GM18502 (cell line): ENCODE results near the gene CD248.
"Not testable (repeated sequence)": the region's sequence is repeated elsewhere in the genome, so short reads cannot be mapped to it uniquely, and the experiment has no call there.

Experiments
- ATAC-seq: cut with Tn5 transposase; IDR thresholded peaks from one replicate; pipeline ENCODE4 v1.9.1; 2021; ENCODE audit warnings: mild to moderate bottlenecking; ENCODE audit not compliant: unreplicated experiment, poor library complexity

The CD248 gene

GRCh38 chr11:66278363-66279091, 38.3 kb downstream of the CD248 start:
- ATAC-seq = no peak

DNA sequence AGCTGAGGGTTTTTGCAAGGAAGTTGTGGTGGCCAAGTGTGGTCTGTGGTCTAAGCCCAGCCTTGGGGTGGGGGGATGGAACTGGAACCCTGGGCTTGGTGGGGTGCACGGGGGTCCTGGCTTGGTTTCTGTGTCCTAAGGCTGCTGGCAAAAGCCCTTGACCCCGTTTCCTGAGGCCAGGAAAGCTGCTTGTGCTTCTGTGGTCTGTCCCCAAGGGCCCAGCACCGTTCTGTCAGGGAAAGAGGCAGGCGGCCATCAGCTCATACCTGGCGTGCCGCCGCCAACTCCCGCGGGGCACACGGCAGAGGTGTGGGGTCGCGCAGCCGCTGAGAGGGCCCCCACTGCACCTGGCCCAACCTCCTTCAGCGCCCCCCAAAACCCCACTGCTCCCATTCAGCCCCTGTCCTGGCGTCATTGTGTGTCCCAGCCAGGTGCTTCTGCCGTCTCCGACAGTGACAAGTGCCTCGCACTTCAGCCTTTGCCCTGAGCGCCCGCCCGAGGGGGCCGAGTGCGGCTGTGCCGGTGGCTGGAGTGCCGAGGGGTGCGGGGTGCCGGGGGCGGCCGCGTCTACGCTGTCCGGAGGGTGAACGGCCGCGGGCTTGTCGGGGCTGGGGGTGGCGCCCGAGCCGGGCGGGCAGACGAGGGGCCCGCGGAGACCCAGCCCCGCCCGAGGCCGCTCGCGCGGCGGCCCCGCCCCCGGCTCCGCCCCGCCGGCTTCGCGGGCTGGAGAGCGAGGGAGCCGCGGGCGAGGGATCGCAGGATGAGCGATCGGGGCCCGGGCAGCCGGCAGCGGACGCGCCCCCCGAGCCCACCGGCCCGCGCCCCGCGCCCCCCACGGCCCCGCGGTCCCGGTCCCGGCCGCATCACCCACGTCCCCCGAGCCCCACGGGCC, 39.1 kb downstream of the CD248 start, which contains the start of gene CNIH2:
CNIH2 (plus strand) TSS at position 705 of the 892 bp plus-strand sequence. CDS start 282 bp downstream, outside the sequence.
- ATAC-seq = no peak

DNA sequence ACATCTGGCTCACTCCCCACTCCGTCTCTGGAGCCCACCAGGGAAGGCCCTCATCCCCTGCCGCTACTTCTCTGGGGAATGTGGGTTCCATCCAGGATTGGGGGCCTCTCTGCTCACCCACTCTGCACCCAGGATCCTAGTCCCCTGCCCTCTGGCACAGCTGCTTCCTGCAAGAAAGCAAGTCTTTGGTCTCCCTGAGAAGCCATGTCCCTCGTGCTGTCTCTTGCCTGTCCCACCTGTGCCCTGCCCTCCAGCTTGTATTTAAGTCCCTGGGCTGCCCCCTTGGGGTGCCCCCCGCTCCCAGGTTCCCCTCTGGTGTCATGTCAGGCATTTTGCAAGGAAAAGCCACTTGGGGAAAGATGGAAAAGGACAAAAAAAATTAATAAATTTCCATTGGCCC, 39.8 kb downstream of the CD248 start:
- not testable (repeated sequence) for ATAC-seq

- not testable (repeated sequence) for ATAC-seq
Measured at GRCh38 chr11:66276619-66277018, 40.2 kb downstream of the CD248 start.

DNA sequence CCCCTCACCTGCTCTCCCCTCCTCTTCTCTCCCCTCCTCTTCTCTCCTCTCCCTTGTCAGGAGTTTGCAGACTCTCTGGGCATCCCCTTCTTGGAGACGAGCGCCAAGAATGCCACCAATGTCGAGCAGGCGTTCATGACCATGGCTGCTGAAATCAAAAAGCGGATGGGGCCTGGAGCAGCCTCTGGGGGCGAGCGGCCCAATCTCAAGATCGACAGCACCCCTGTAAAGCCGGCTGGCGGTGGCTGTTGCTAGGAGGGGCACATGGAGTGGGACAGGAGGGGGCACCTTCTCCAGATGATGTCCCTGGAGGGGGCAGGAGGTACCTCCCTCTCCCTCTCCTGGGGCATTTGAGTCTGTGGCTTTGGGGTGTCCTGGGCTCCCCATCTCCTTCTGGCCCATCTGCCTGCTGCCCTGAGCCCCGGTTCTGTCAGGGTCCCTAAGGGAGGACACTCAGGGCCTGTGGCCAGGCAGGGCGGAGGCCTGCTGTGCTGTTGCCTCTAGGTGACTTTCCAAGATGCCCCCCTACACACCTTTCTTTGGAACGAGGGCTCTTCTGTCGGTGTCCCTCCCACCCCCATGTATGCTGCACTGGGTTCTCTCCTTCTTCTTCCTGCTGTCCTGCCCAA, 40.7 kb downstream of the CD248 start:
- ATAC-seq = no peak

- ATAC-seq = no peak
Measured at GRCh38 chr11:66275396-66275795, 41.4 kb downstream of the CD248 start.

DNA sequence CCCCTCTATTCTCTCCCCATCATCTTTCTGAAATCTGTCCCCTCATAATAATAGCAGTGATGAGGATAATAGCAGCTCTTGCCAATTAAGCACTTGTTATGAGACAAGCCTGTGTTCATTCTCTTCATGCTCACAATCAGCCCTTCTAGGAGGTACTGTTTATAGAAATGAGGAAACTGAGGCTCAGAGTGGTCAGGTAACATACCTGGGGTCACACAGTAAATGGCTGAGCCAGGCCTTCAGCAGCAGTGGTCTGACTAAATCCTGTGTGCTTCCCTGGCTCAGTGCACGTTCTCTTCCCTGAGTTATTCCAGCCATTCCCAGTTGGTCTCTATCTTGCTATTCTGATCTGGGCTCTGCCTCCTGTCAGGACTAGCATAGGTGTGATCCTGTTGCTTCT, 42.6 kb downstream of the CD248 start:
- no peak for ATAC-seq

- ATAC-seq = no peak
Measured at GRCh38 chr11:66272596-66272995, 44.2 kb downstream of the CD248 start.

DNA sequence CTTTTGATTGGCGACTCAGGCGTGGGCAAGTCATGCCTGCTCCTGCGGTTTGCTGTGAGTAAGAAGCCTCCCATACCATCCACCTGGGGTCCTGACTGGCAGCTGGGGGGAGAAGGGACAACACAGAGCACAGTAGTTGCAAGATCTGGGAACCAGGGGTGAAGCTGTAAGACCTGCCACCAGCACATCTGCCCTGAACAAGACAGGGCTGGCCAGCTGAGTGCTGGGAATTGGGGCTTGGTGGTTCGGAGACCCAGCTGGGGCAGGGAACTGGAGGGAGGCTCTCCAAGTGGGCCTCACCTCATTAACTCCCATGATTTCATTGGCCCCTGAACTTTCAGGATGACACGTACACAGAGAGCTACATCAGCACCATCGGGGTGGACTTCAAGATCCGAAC, 45.0 kb downstream of the CD248 start:
- no peak for ATAC-seq

GRCh38 chr11:66268952-66269905, 47.6 kb downstream of the CD248 start:
- ATAC-seq = no peak

DNA sequence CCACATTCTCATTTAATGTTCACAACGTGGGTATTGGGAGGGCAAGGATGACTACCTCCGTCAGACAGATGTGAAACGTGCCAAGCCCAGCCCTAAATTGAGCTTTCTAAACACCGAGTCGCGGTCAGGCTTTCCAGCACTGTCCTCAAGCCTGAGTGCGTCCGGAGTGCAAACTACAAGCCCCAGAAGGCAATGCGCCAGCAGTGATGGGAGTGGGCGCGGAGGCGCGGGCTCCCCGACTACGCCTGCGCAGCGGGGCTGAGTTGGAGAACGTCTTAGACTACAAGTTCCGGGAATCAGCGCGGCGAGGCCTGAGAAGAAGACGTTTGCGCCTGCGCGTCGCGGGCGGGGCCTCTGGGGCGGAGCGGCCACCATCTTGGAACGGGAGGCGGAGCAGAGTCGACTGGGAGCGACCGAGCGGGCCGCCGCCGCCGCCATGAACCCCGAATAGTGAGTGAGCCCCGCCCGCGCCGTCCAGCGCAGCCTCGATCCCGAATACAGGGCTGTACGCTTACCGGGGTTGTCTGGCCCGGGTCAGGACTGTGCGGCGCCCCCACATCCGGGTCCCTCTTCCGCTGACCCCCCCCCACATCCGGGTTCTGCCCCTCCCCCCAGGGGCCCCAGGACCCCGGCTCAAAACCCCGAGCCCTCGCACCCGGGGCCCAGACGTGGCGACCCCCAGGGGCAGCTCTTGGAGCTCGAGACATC, 48.4 kb downstream of the CD248 start, which contains the start of gene RAB1B:
RAB1B (plus strand) TSS at position 396 of the 708 bp plus-strand sequence; CDS start at position 437, 41 bp downstream.
- peak; percentile 79 for ATAC-seq

DNA sequence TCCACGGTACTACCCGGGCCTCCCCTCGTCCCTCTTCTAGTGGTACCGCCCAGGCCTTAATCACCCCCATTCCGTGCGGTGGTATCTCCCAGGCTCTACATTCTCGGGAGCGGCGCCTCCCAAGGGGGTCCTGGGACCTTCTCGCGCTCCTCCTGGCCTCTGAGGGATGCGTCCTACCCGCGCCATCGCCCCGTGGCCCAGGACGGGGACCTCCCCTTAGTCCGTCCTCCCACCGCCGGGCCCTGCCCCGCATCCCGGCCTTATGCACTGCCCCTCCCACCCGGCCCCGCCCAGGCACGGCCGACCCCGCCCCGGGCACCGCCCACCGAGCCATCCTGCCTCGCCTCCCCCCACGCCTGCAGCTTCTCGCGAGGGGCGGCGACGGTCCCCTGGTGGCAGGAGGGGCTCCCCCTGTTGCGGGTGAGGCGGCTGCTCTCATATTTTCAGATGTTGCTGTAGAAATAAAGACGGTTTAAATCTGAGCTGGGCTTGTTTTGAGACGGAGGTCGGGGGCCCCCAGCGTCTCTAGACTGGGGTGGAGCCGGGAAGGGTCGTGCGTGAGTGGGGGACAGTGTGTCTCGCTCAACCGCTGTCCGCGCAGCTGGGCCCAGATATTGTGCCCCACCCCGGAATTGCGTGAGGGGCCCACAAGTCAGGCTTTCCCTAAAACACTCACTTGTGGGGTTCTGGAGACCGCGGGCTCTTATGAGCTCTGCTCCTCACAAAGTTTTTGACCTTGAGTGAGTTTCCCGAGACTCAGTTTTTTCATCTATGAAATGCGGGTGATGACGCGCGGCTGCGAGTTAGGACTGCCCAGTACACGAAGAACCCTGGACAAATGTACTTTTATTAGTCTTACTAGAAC, 49.2 kb downstream of the CD248 start:
- ATAC-seq = peak; percentile 44

DNA sequence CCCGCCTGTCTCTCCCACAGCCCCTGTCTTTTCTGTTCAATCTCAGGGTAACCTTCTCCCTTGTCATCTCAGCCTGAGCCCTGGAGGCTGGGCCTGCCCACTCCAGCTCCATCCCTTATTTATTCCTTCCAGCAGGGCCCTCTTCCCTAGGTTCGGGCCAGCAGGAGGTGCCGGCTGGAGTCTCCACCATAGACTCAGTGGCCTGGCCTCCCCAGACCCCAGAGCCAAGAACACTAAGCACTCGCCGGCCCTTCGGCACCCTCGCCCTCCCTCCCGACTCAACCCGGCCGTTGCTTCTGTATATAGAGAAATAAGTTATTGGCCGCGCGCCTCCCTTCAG, 49.8 kb downstream of the CD248 start:
- ATAC-seq = no peak

- ATAC-seq = no peak
Measured at GRCh38 chr11:66266378-66267038, 50.3 kb downstream of the CD248 start.

- ATAC-seq = no peak
Measured at GRCh38 chr11:66265531-66266377, 51.1 kb downstream of the CD248 start.

DNA sequence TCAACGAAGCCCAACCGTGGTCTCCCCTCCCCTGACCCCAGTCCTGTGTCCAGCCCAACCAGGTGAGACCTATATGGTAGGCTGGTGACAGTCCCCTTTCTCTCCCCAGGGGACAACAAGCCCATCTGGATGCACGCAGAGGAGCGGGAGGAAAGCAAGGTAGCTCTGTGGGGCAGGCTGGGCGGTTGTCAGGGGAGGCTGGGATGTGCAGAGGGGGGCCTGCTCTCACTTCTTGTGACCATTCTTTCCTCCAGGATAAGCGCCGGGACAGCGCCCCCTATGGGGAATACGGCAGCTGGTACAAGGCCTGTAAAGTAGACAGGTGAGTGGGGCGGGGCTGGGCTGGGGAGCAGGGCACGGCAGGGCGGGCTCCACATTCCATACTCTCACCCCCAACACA, 51.9 kb downstream of the CD248 start:
- ATAC-seq = no peak
